A673 (cell line): ENCODE results near the gene FCHSD2. TPM values are rescaled to one million over a fixed set of nuclear protein-coding genes. Genes with fewer than 3 reads are reported as not detected.

Experiments used
- BruUV-seq: library from RNA; stranded (reverse); fragments of 400-500 nt; replicated peaks from 2 replicates; lab custom pipeline; 2021; lab: Mats Ljungman, UMichigan
- CTCF ChIA-PET: fragments of 300-600 bp; sonication (Branson Sonifier 250); formaldehyde crosslinking; loops from one replicate; lab custom pipeline; 2022; ENCODE audit warnings: antibody characterized with exemption; lab: Charles Lee
- POLR2A ChIA-PET: fragments of 300-600 bp; sonication (Branson Sonifier 250); formaldehyde crosslinking; loops from one replicate; lab custom pipeline; 2022; ENCODE audit warnings: antibody characterized with exemption; ENCODE audit not compliant: low non-redundant PET; lab: Charles Lee
- DNase-seq: peaks from one replicate; pipeline ENCODE4 v3.0.0-alpha.2; 2015; ENCODE audit warnings: low spot score
- H3K27ac ChIP-seq: fragments of 200-600 bp; sonication (generic); 2 replicates; pipeline ENCODE4 v1.5.1; 2016; ENCODE audit warnings: mixed run types, low read depth, mild to moderate bottlenecking, mixed read lengths, antibody characterized with exemption, low read length; ENCODE audit not compliant: poor library complexity, severe bottlenecking
- H3K27me3 ChIP-seq: fragments of 200-600 bp; sonication (generic); replicated peaks from 2 replicates; pipeline ENCODE4 v1.6.1; 2017; ENCODE audit warnings: mixed run types, low read depth, mild to moderate bottlenecking, mixed read lengths, antibody characterized with exemption, low read length; ENCODE audit not compliant: insufficient read depth, poor library complexity
- H3K36me3 ChIP-seq: fragments of 200-600 bp; sonication (generic); 2 replicates; pipeline ENCODE4 v1.6.1; 2016; ENCODE audit warnings: mixed run types, mild to moderate bottlenecking, mixed read lengths, antibody characterized with exemption, low read length; ENCODE audit not compliant: insufficient read depth, poor library complexity, severe bottlenecking
- H3K4me1 ChIP-seq: fragments of 200-600 bp; sonication (generic); 2 replicates; pipeline ENCODE4 v1.6.1; 2017; ENCODE audit warnings: mixed run types, mild to moderate bottlenecking, mixed read lengths, antibody characterized with exemption, low read length; ENCODE audit not compliant: insufficient read depth, poor library complexity, severe bottlenecking
- H3K4me3 ChIP-seq: fragments of 200-600 bp; sonication (generic); 2 replicates; pipeline ENCODE4 v1.5.1; 2016; ENCODE audit warnings: low read depth, mixed run types, mild to moderate bottlenecking, mixed read lengths, low read length; ENCODE audit not compliant: poor library complexity, severe bottlenecking
- H3K9me3 ChIP-seq: fragments of 200-600 bp; sonication (generic); 2 replicates; pipeline ENCODE4 v1.6.1; 2016; ENCODE audit warnings: mixed run types, low read depth, mild to moderate bottlenecking, mixed read lengths, antibody characterized with exemption, low read length; ENCODE audit not compliant: poor library complexity, severe bottlenecking
- EZH2 ChIP-seq: fragments of 200-600 bp; sonication (generic); IDR thresholded peaks from 2 replicates; pipeline ENCODE4 v1.6.1; 2017; ENCODE audit warnings: borderline replicate concordance, low read depth, mild to moderate bottlenecking, mixed read lengths, antibody characterized with exemption, low read length; ENCODE audit not compliant: poor library complexity, severe bottlenecking
- intact Hi-C: fragments of 100-400 bp; cut with micrococcal nuclease; formaldehyde crosslinking; loops from one replicate; pipeline ENCODE4 v1.10.0; 2022; ENCODE audit not compliant: unreplicated experiment
- total RNA-seq: library from RNA; stranded (reverse); gene quantifications from 2 replicates; pipeline ENCODE4 v1.2.3, GENCODE V29; 2021
- TF ChIP-seq, protein P1 (sequence below): fragments of 300-800, 200-600 bp; sonication (generic); conservative IDR thresholded peaks from 2 replicates; pipeline ENCODE4 v1.5.1; 2017; ENCODE audit warnings: low read depth, mild to moderate bottlenecking, antibody characterized with exemption, low read length, moderate library complexity, mixed read lengths

Gene FCHSD2
- total RNA-seq, 1 experiment from 2014 or later: 44.7 TPM

- H3K27me3 ChIP-seq: no peaks in the 10 kb centered on the region
- BruUV-seq: no TSS peak
- no peak overlapping the region for H3K4me3 ChIP-seq
- ChIA-PET CTCF (no interaction called here), POLR2A (no interaction called here)
- no peak for TF ChIP-seq EZH2
- TF ChIP-seq, protein P1, sequence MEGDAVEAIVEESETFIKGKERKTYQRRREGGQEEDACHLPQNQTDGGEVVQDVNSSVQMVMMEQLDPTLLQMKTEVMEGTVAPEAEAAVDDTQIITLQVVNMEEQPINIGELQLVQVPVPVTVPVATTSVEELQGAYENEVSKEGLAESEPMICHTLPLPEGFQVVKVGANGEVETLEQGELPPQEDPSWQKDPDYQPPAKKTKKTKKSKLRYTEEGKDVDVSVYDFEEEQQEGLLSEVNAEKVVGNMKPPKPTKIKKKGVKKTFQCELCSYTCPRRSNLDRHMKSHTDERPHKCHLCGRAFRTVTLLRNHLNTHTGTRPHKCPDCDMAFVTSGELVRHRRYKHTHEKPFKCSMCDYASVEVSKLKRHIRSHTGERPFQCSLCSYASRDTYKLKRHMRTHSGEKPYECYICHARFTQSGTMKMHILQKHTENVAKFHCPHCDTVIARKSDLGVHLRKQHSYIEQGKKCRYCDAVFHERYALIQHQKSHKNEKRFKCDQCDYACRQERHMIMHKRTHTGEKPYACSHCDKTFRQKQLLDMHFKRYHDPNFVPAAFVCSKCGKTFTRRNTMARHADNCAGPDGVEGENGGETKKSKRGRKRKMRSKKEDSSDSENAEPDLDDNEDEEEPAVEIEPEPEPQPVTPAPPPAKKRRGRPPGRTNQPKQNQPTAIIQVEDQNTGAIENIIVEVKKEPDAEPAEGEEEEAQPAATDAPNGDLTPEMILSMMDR: no peak
- H3K36me3 ChIP-seq: no peaks in the 10 kb centered on the region
- peaks cover 21% of the 10 kb centered on the region for H3K4me1 ChIP-seq
- H3K9me3 ChIP-seq: no peaks in the 10 kb centered on the region
- no peak overlapping the region for H3K27ac ChIP-seq
- DNase-seq: peak; percentile 24
- intact Hi-C loops: no loop called here
These were observed 20.4 kb downstream of the FCHSD2 start for GRCh38 chr11:73121692-73122091.

DNA sequence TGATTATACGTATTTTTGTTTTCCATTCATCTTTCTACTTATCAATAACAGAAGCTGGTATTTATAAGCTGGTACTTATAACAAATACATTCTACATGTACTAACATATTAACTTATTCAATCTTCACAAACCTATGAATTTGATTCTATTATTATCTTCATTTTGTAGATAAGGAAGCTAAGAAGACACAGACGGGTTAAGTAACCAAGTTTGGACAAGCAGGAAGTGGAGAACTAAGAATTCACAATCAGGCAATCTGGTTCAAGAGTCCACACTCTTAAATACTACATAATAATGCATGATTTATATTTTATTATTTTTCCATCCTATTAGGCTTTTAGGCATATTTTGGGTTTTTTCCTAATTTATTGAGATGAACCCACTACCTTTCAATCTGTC is 25.0 kb downstream of the FCHSD2 start:
- BruUV-seq: no TSS peak
- Histone ChIP-seq H3K9me3 (no peaks in the 10 kb centered on the region), H3K4me1 (peaks cover 11% of the 10 kb centered on the region), H3K27me3 (no peaks in the 10 kb centered on the region), H3K27ac (no peak overlapping the region), H3K4me3 (no peak overlapping the region), H3K36me3 (no peaks in the 10 kb centered on the region)
- POLR2A ChIA-PET: no interaction called here
- intact Hi-C loops: no loop called here
- CTCF ChIA-PET: no interaction called here
- DNase-seq: no peak
- TF ChIP-seq, protein P1: no peak
- no peak for TF ChIP-seq EZH2

DNA sequence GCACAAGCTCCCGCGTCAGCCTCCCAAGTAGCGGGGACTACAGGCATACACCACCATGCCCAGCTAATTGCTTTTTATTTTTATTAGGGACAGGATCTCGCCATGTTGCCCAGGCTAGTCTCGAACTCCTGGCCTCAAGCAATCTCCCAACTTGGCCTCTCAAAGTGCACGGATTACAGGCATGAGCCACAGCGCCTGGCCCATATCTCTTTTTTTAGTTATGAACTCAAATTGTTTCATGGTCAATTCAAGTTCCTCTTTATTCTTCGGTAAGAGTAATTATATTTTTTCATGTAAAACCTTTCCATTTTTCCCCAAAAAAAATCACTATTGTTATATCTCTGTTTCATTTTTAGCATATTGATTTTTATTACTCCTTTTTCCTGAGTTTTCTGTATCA is 25.5 kb downstream of the FCHSD2 start:
- ChIA-PET POLR2A (no interaction called here), CTCF (no interaction called here)
- Histone ChIP-seq H3K36me3 (no peaks in the 10 kb centered on the region), H3K27ac (no peak overlapping the region), H3K9me3 (no peaks in the 10 kb centered on the region), H3K27me3 (no peaks in the 10 kb centered on the region), H3K4me1 (peaks cover 6% of the 10 kb centered on the region), H3K4me3 (no peak overlapping the region)
- no TSS peak for BruUV-seq
- TF ChIP-seq, protein P1: no peak
- TF ChIP-seq EZH2: no peak
- DNase-seq: no peak
- intact Hi-C loops: loop anchor here (1.0 kb wide), 1 partner anchor 42 kb away; no protein-coding TSS in a partner anchor
